GM23338 (cell line): ENCODE results near the gene MCM9. TPM values are rescaled to one million over a fixed set of nuclear protein-coding genes. Genes with fewer than 3 reads are reported as not detected.

Experiments
- ATAC-seq: fragments of 200-7000 bp; cut with Tn5 transposase; 3 replicates; pipeline ENCODE4 v1.9.1; 2020
- DNase-seq: peaks from one replicate; pipeline ENCODE4 v3.0.0-alpha.2; 2015; ENCODE audit warnings: low spot score
- H2AFZ ChIP-seq: fragments of 200-600 bp; sonication (generic); 2 replicates; pipeline ENCODE4 v1.8.0; 2016; ENCODE audit warnings: antibody characterized with exemption, mild to moderate bottlenecking, moderate library complexity
- H3F3A ChIP-seq: fragments of 200-600 bp; sonication (generic); replicated peaks from 2 replicates; pipeline ENCODE4 v1.8.0; 2017; ENCODE audit warnings: antibody characterized with exemption, mixed run types, low read depth
- H3K27ac ChIP-seq: fragments of 200-600 bp; sonication (generic); 2 replicates; pipeline ENCODE4 v1.6.1; 2016; ENCODE audit warnings: low read depth
- H3K27me3 ChIP-seq: fragments of 200-600 bp; sonication (generic); 2 replicates; pipeline ENCODE4 v1.8.0; 2016; ENCODE audit warnings: mild to moderate bottlenecking, mixed run types, moderate library complexity; ENCODE audit not compliant: insufficient read depth
- H3K36me3 ChIP-seq: fragments of 200-600 bp; sonication (generic); 2 replicates; pipeline ENCODE4 v1.8.0; 2016; ENCODE audit warnings: mild to moderate bottlenecking; ENCODE audit not compliant: insufficient read depth
- H3K4me1 ChIP-seq: fragments of 200-600 bp; sonication (generic); 2 replicates; pipeline ENCODE4 v1.8.0; 2016; ENCODE audit warnings: mild to moderate bottlenecking, moderate library complexity; ENCODE audit not compliant: insufficient read depth
- H3K4me2 ChIP-seq: fragments of 200-600 bp; sonication (generic); 2 replicates; pipeline ENCODE4 v1.7.1; 2017; ENCODE audit warnings: mixed run types
- H3K4me3 ChIP-seq: fragments of 200-600 bp; sonication (generic); 2 replicates; pipeline ENCODE4 v1.6.1; 2016; ENCODE audit warnings: mixed run types
- H3K79me2 ChIP-seq: fragments of 200-600 bp; sonication (generic); replicated peaks from 2 replicates; pipeline ENCODE4 v1.8.0; 2017; ENCODE audit warnings: mild to moderate bottlenecking; ENCODE audit not compliant: insufficient read depth
- H3K9me2 ChIP-seq: fragments of 200-600 bp; sonication (generic); 2 replicates; pipeline ENCODE4 v1.8.0; 2017; ENCODE audit not compliant: insufficient read depth
- H4K20me1 ChIP-seq: fragments of 200-600 bp; sonication (generic); replicated peaks from 2 replicates; pipeline ENCODE4 v1.8.0; 2017; ENCODE audit warnings: mild to moderate bottlenecking; ENCODE audit not compliant: insufficient read depth
- H3K27ac Mint-ChIP-seq: 2 replicates; pipeline ENCODE4 v1.8.0; 2020; ENCODE audit warnings: inconsistent platforms, mild to moderate bottlenecking, moderate library complexity, mixed read lengths
- H3K27me3 Mint-ChIP-seq: 3 replicates; pipeline ENCODE4 v1.8.0; 2022; ENCODE audit warnings: low read depth, mild to moderate bottlenecking, moderate library complexity, mixed read lengths, inconsistent platforms; ENCODE audit not compliant: insufficient read depth, poor library complexity
- H3K36me3 Mint-ChIP-seq: 3 replicates; pipeline ENCODE4 v1.8.0; 2021; ENCODE audit warnings: low read depth, mild to moderate bottlenecking, inconsistent platforms, moderate library complexity, mixed read lengths
- H3K4me1 Mint-ChIP-seq: 3 replicates; pipeline ENCODE4 v1.8.0; 2020; ENCODE audit warnings: mild to moderate bottlenecking, inconsistent platforms, mixed read lengths
- H3K4me3 Mint-ChIP-seq: 3 replicates; pipeline ENCODE4 v1.8.0; 2021; ENCODE audit warnings: moderate library complexity, mild to moderate bottlenecking, inconsistent platforms, mixed read lengths
- H3K9me3 Mint-ChIP-seq: 3 replicates; pipeline ENCODE4 v1.8.0; 2020; ENCODE audit warnings: moderate library complexity, mild to moderate bottlenecking, inconsistent platforms, mixed read lengths
- CREB1 ChIP-seq: fragments of 250-450 bp; sonication (Bioruptor Pico); IDR thresholded peaks from 2 replicates; pipeline ENCODE4 v1.5.0; 2020; ENCODE audit warnings: low read depth, mild to moderate bottlenecking, moderate library complexity
- EZH2 ChIP-seq: fragments of 200-600 bp; sonication (generic); IDR thresholded peaks from one replicate; pipeline ENCODE4 v1.8.0; 2017; ENCODE audit warnings: antibody characterized with exemption, mild to moderate bottlenecking, low read depth; ENCODE audit not compliant: unreplicated experiment
- EZH2phosphoT487 ChIP-seq: fragments of 200-600 bp; sonication (generic); IDR thresholded peaks from one replicate; pipeline ENCODE4 v1.8.1; 2018; ENCODE audit warnings: antibody characterized with exemption; ENCODE audit not compliant: unreplicated experiment
- JUNB ChIP-seq: IDR thresholded peaks from one replicate; pipeline ENCODE4 v1.6.1; 2016; ENCODE audit warnings: antibody characterized with exemption; ENCODE audit not compliant: unreplicated experiment
- NANOG ChIP-seq: IDR thresholded peaks from 2 replicates; pipeline ENCODE4 v1.6.1; 2016; ENCODE audit warnings: antibody characterized with exemption, borderline replicate concordance
- POLR2AphosphoS5 ChIP-seq: IDR thresholded peaks from 2 replicates; pipeline ENCODE4 v1.6.1; 2016; ENCODE audit warnings: antibody characterized with exemption, low read depth
- STAT1 ChIP-seq: IDR thresholded peaks from one replicate; pipeline ENCODE4 v1.6.1; 2016; ENCODE audit warnings: antibody characterized with exemption; ENCODE audit not compliant: unreplicated experiment
- ZNF114 ChIP-seq: fragments of 250-450 bp; sonication (Bioruptor Pico); IDR thresholded peaks from 2 replicates; pipeline ENCODE4 v1.5.0; 2020; ENCODE audit warnings: mild to moderate bottlenecking, moderate library complexity
- ZNF331 ChIP-seq: fragments of 250-450 bp; sonication (Bioruptor Pico); IDR thresholded peaks from 2 replicates; pipeline ENCODE4 v1.5.0; 2020; ENCODE audit warnings: low read depth, mild to moderate bottlenecking, moderate library complexity
- polyA plus RNA-seq: library from polyadenylated mRNA; unstranded; fragments of >200 nt; fragmentation: Nextera tagmentation; extraction: Ambion mirVana; gene quantifications from 2 replicates; pipeline ENCODE4 v1.2.1, GENCODE V29; 2016
- total RNA-seq: library from RNA; depleted of rRNA; stranded (reverse); fragments of >200 nt; shearing (Covaris generic); gene quantifications from 2 replicates; pipeline ENCODE4 v1.2.3, GENCODE V29; 2014
- TF ChIP-seq, protein P1 (sequence below): fragments of 250-450 bp; sonication (Bioruptor Pico); IDR thresholded peaks from 2 replicates; pipeline ENCODE4 v1.5.0; 2020; ENCODE audit warnings: mild to moderate bottlenecking, moderate library complexity
- TF ChIP-seq, protein P2 (sequence below): IDR thresholded peaks from one replicate; pipeline ENCODE4 v1.6.1; 2018; ENCODE audit warnings: antibody characterized with exemption; ENCODE audit not compliant: unreplicated experiment
- TF ChIP-seq, protein P3 (sequence below), 2 experiments: fragments of 200-600 bp in 1 of 2; sonication (generic) in 1 of 2; conservative IDR thresholded peaks; 2 replicates each; pipeline versions ENCODE4 v1.5.1 to v1.6.1; 2016 to 2017; ENCODE audit warnings: antibody characterized with exemption in 2 of 2, low read depth in 2 of 2, mild to moderate bottlenecking in 2 of 2, moderate library complexity in 1 of 2
- TF ChIP-seq, protein P4 (sequence below): IDR thresholded peaks from 2 replicates; pipeline ENCODE4 v1.6.1; 2016; ENCODE audit warnings: antibody characterized with exemption

Gene MCM9
- total and polyA plus RNA-seq, 2 experiments from 2014 or later, result 14.9 to 16.6 TPM

DNA sequence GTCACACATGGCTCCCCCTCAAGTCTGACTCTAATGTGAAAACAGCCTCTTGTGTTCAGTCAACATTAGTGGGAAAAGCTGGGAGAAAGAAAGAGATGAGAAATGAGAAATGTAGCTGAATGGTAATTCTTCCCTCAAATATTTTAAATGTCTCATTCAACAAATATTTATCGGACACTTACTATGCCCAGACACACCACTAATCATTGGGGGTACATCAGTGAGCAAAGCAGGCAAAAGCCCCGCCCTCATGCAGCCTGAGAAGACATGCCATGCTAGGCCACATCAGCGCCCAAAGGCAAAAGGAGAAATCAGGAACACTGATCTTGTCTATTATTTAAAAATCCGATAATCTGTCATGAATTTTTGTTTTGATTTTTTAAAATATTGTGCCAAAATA, 130.9 kb downstream of the MCM9 start:
- Histone ChIP-seq H3K79me2 (no peaks in the 10 kb centered on the region), H3K4me1 (no peaks in the 10 kb centered on the region), H3K27me3 (no peaks in the 10 kb centered on the region), H3K4me3 (no peak overlapping the region), H3K36me3 (no peaks in the 10 kb centered on the region), H4K20me1 (no peaks in the 10 kb centered on the region), H2AFZ (no peak overlapping the region), H3F3A (no peaks in the 10 kb centered on the region), H3K9me2 (no peaks in the 10 kb centered on the region), H3K4me2 (no peak overlapping the region), H3K27ac (no peak overlapping the region)
- Mint-ChIP-seq H3K27me3 (no peaks in the 10 kb centered on the region), H3K4me1 (peaks cover 7% of the 10 kb centered on the region), H3K36me3 (no peaks in the 10 kb centered on the region), H3K27ac (no peak overlapping the region), H3K4me3 (no peak overlapping the region), H3K9me3 (0 out of 3 replicates have a peak, but pooled peaks cover under 1% of the 10 kb centered on the region)
- TF ChIP-seq, protein P1, sequence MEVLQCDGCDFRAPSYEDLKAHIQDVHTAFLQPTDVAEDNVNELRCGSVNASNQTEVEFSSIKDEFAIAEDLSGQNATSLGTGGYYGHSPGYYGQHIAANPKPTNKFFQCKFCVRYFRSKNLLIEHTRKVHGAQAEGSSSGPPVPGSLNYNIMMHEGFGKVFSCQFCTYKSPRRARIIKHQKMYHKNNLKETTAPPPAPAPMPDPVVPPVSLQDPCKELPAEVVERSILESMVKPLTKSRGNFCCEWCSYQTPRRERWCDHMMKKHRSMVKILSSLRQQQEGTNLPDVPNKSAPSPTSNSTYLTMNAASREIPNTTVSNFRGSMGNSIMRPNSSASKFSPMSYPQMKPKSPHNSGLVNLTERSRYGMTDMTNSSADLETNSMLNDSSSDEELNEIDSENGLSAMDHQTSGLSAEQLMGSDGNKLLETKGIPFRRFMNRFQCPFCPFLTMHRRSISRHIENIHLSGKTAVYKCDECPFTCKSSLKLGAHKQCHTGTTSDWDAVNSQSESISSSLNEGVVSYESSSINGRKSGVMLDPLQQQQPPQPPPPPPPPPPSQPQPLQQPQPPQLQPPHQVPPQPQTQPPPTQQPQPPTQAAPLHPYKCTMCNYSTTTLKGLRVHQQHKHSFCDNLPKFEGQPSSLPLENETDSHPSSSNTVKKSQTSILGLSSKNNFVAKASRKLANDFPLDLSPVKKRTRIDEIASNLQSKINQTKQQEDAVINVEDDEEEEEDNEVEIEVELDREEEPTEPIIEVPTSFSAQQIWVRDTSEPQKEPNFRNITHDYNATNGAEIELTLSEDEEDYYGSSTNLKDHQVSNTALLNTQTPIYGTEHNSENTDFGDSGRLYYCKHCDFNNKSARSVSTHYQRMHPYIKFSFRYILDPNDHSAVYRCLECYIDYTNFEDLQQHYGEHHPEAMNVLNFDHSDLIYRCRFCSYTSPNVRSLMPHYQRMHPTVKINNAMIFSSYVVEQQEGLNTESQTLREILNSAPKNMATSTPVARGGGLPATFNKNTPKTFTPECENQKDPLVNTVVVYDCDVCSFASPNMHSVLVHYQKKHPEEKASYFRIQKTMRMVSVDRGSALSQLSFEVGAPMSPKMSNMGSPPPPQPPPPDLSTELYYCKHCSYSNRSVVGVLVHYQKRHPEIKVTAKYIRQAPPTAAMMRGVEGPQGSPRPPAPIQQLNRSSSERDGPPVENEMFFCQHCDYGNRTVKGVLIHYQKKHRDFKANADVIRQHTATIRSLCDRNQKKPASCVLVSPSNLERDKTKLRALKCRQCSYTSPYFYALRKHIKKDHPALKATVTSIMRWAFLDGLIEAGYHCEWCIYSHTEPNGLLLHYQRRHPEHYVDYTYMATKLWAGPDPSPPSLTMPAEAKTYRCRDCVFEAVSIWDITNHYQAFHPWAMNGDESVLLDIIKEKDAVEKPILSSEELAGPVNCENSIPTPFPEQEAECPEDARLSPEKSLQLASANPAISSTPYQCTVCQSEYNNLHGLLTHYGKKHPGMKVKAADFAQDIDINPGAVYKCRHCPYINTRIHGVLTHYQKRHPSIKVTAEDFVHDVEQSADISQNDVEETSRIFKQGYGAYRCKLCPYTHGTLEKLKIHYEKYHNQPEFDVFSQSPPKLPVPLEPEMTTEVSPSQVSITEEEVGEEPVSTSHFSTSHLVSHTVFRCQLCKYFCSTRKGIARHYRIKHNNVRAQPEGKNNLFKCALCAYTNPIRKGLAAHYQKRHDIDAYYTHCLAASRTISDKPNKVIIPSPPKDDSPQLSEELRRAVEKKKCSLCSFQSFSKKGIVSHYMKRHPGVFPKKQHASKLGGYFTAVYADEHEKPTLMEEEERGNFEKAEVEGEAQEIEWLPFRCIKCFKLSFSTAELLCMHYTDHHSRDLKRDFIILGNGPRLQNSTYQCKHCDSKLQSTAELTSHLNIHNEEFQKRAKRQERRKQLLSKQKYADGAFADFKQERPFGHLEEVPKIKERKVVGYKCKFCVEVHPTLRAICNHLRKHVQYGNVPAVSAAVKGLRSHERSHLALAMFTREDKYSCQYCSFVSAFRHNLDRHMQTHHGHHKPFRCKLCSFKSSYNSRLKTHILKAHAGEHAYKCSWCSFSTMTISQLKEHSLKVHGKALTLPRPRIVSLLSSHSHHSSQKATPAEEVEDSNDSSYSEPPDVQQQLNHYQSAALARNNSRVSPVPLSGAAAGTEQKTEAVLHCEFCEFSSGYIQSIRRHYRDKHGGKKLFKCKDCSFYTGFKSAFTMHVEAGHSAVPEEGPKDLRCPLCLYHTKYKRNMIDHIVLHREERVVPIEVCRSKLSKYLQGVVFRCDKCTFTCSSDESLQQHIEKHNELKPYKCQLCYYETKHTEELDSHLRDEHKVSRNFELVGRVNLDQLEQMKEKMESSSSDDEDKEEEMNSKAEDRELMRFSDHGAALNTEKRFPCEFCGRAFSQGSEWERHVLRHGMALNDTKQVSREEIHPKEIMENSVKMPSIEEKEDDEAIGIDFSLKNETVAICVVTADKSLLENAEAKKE, result no peak
- TF ChIP-seq CREB1 (CRISPR knock-in tag), result no peak
- TF ChIP-seq EZH2phosphoT487, result no peak
- TF ChIP-seq, protein P2, sequence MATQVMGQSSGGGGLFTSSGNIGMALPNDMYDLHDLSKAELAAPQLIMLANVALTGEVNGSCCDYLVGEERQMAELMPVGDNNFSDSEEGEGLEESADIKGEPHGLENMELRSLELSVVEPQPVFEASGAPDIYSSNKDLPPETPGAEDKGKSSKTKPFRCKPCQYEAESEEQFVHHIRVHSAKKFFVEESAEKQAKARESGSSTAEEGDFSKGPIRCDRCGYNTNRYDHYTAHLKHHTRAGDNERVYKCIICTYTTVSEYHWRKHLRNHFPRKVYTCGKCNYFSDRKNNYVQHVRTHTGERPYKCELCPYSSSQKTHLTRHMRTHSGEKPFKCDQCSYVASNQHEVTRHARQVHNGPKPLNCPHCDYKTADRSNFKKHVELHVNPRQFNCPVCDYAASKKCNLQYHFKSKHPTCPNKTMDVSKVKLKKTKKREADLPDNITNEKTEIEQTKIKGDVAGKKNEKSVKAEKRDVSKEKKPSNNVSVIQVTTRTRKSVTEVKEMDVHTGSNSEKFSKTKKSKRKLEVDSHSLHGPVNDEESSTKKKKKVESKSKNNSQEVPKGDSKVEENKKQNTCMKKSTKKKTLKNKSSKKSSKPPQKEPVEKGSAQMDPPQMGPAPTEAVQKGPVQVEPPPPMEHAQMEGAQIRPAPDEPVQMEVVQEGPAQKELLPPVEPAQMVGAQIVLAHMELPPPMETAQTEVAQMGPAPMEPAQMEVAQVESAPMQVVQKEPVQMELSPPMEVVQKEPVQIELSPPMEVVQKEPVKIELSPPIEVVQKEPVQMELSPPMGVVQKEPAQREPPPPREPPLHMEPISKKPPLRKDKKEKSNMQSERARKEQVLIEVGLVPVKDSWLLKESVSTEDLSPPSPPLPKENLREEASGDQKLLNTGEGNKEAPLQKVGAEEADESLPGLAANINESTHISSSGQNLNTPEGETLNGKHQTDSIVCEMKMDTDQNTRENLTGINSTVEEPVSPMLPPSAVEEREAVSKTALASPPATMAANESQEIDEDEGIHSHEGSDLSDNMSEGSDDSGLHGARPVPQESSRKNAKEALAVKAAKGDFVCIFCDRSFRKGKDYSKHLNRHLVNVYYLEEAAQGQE, result no peak
- TF ChIP-seq ZNF114, result no peak
- TF ChIP-seq EZH2, result no peak
- TF ChIP-seq POLR2AphosphoS5, result no peak
- TF ChIP-seq, protein P3, sequence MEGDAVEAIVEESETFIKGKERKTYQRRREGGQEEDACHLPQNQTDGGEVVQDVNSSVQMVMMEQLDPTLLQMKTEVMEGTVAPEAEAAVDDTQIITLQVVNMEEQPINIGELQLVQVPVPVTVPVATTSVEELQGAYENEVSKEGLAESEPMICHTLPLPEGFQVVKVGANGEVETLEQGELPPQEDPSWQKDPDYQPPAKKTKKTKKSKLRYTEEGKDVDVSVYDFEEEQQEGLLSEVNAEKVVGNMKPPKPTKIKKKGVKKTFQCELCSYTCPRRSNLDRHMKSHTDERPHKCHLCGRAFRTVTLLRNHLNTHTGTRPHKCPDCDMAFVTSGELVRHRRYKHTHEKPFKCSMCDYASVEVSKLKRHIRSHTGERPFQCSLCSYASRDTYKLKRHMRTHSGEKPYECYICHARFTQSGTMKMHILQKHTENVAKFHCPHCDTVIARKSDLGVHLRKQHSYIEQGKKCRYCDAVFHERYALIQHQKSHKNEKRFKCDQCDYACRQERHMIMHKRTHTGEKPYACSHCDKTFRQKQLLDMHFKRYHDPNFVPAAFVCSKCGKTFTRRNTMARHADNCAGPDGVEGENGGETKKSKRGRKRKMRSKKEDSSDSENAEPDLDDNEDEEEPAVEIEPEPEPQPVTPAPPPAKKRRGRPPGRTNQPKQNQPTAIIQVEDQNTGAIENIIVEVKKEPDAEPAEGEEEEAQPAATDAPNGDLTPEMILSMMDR (conservative IDR thresholded peaks at IDR 0.05; ENCODE audit: low read depth in 2 of 2), result no peak
- TF ChIP-seq, protein P4, sequence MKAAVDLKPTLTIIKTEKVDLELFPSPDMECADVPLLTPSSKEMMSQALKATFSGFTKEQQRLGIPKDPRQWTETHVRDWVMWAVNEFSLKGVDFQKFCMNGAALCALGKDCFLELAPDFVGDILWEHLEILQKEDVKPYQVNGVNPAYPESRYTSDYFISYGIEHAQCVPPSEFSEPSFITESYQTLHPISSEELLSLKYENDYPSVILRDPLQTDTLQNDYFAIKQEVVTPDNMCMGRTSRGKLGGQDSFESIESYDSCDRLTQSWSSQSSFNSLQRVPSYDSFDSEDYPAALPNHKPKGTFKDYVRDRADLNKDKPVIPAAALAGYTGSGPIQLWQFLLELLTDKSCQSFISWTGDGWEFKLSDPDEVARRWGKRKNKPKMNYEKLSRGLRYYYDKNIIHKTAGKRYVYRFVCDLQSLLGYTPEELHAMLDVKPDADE, result no peak
- TF ChIP-seq NANOG, result no peak
- no peak for TF ChIP-seq ZNF331 (CRISPR knock-in tag)
- no peak for TF ChIP-seq JUNB
- TF ChIP-seq STAT1, result no peak
- ATAC-seq (no peak), DNase-seq (no peak)
